Panc1 (cell line): ENCODE measurements around the gene CYTH3. TPM values are rescaled to one million over a fixed set of nuclear protein-coding genes. Genes with fewer than 3 reads are reported as not detected.

Experiments used
- ATAC-seq: fragments of 200-7000 bp; cut with Tn5 transposase; 2 replicates; pipeline ENCODE4 v1.9.1; 2020; ENCODE audit warnings: mild to moderate bottlenecking, moderate library complexity
- BruUV-seq: library from RNA; stranded (reverse); fragments of 400-500 nt; replicated peaks from 2 replicates; lab custom pipeline; 2021; lab: Mats Ljungman, UMichigan
- CTCF ChIA-PET: fragments of 300-600 bp; sonication (Branson Sonifier 250); formaldehyde crosslinking; loops from one replicate; lab custom pipeline; 2022; ENCODE audit warnings: antibody characterized with exemption; lab: Charles Lee
- POLR2A ChIA-PET: fragments of 300-600 bp; sonication (Branson Sonifier 250); formaldehyde crosslinking; loops from one replicate; lab custom pipeline; 2022; ENCODE audit warnings: antibody characterized with exemption; lab: Charles Lee
- DNase-seq: peaks from one replicate; pipeline ENCODE4 v3.0.0-alpha.2; 2010; ENCODE audit warnings: low read depth, low spot score
- H3K27ac ChIP-seq: 2 replicates; pipeline ENCODE4 v1.5.1; 2011; ENCODE audit warnings: mild to moderate bottlenecking, low read length, inconsistent platforms
- H3K27me3 ChIP-seq: fragments of 200-500 bp; sonication (Bioruptor generic); 2 replicates; pipeline ENCODE4 v1.6.0; 2014; ENCODE audit warnings: low read length, inconsistent platforms; ENCODE audit not compliant: control insufficient read depth, insufficient read depth
- H3K36me3 ChIP-seq: fragments of 200-500 bp; sonication (Bioruptor generic); 2 replicates; pipeline ENCODE4 v1.5.1; 2014; ENCODE audit warnings: inconsistent platforms, mild to moderate bottlenecking, low read length, moderate library complexity; ENCODE audit not compliant: control insufficient read depth, insufficient read depth
- H3K4me1 ChIP-seq: 2 replicates; pipeline ENCODE4 v1.5.1; 2011; ENCODE audit warnings: inconsistent platforms, mild to moderate bottlenecking, low read length, moderate library complexity; ENCODE audit not compliant: control insufficient read depth, insufficient read depth
- H3K4me3 ChIP-seq, 2 experiments: 2 replicates each; pipeline ENCODE4 v1.5.1; 2011 to 2012; ENCODE audit warnings: low read depth in 2 of 2, low read length in 2 of 2, mild to moderate bottlenecking in 2 of 2, inconsistent platforms in 1 of 2, moderate library complexity in 1 of 2
- H3K9me3 ChIP-seq: fragments of 200-500 bp; sonication (Bioruptor generic); 2 replicates; pipeline ENCODE4 v1.5.1; 2014; ENCODE audit warnings: low read depth, mild to moderate bottlenecking, inconsistent platforms, low read length, moderate library complexity; ENCODE audit not compliant: control insufficient read depth, insufficient read depth
- CTCF ChIP-seq: fragments of 450-650 bp; IDR thresholded peaks from 2 replicates; pipeline ENCODE4 v1.5.1; 2017; ENCODE audit warnings: mild to moderate bottlenecking
- POLR2AphosphoS5 ChIP-seq: IDR thresholded peaks from 2 replicates; pipeline ENCODE4 v1.6.1; 2012; ENCODE audit warnings: mild to moderate bottlenecking, low read depth, low read length, moderate library complexity
- REST ChIP-seq, 2 experiments: IDR thresholded peaks; 2 replicates each; pipeline ENCODE4 v1.6.1; 2011 to 2012; ENCODE audit warnings: low read depth in 2 of 2, control low read depth in 1 of 2, low read length in 1 of 2, mild to moderate bottlenecking in 1 of 2, moderate library complexity in 1 of 2; ENCODE audit not compliant: insufficient read depth in 1 of 2
- SIN3A ChIP-seq: IDR thresholded peaks from 2 replicates; pipeline ENCODE4 v1.6.1; 2012; ENCODE audit warnings: low read depth, mild to moderate bottlenecking, low read length, moderate library complexity, borderline replicate concordance; ENCODE audit not compliant: insufficient read depth
- TCF7L2 ChIP-seq: IDR thresholded peaks from 2 replicates; pipeline ENCODE4 v1.6.1; 2011; ENCODE audit warnings: mild to moderate bottlenecking, low read depth, low read length, inconsistent platforms
- in situ Hi-C: cut with HindIII; loops from 2 replicates; pipeline ENCODE4 v1.10.0; 2016; ENCODE audit warnings: low sequenced_read_pairs, low pct_unique_long_range_greater_than_20kb
- intact Hi-C: fragments of 100-400 bp; cut with micrococcal nuclease; formaldehyde crosslinking; loops from one replicate; pipeline ENCODE4 v1.10.0; 2022; ENCODE audit not compliant: unreplicated experiment
- total RNA-seq: library from RNA; stranded (reverse); gene quantifications from one replicate; pipeline ENCODE4 v1.2.1, GENCODE V29; 2021; ENCODE audit not compliant: unreplicated experiment

Gene CYTH3
- total RNA-seq, 1 experiment from 2014 or later: 35.5 TPM

GRCh38 chr7:6175645-6176044 is 96.8 kb downstream of the CYTH3 start:
- H3K27me3 ChIP-seq: no peaks in the 10 kb centered on the region
- ATAC-seq (no peak), DNase-seq (no peak)
- no peak overlapping the region for H3K27ac ChIP-seq
- no peaks in the 10 kb centered on the region; the same call in 1 of the 2 replicates for H3K36me3 ChIP-seq
- intact Hi-C loops (no loop called here), in situ Hi-C loops (no loop called here)
- H3K4me3 ChIP-seq: no peak overlapping the region
- ChIA-PET CTCF (interaction anchor here (0.7 kb wide), 1 partner anchor 350 kb away, joined by 4 read pairs; no protein-coding TSS in a partner anchor), POLR2A (no interaction called here)
- BruUV-seq: no TSS peak
- H3K9me3 ChIP-seq: no peaks in the 10 kb centered on the region
- H3K4me1 ChIP-seq: no peaks in the 10 kb centered on the region; the same call in 1 of the 2 replicates
- TF ChIP-seq REST (IDR thresholded peaks at IDR 0.05; ENCODE audit: insufficient read depth in 1 of 2, low read depth in 2 of 2, low read length in 1 of 2) (no peak), POLR2AphosphoS5 (no peak), SIN3A (no peak), CTCF (no peak), TCF7L2 (no peak)

GRCh38 chr7:6172910-6173295 is 99.5 kb downstream of the CYTH3 start:
- Histone ChIP-seq H3K9me3 (no peaks in the 10 kb centered on the region), H3K4me1 (no peaks in the 10 kb centered on the region), H3K4me3 (no peak overlapping the region), H3K27ac (no peak overlapping the region), H3K36me3 (no peaks in the 10 kb centered on the region; the same call in 1 of the 2 replicates), H3K27me3 (no peaks in the 10 kb centered on the region)
- ATAC-seq (no peak), DNase-seq (no peak)
- in situ Hi-C loops: no loop called here
- ChIA-PET CTCF (no interaction called here), POLR2A (no interaction called here)
- intact Hi-C loops: no loop called here
- BruUV-seq: no TSS peak
- TF ChIP-seq SIN3A (no peak), REST (IDR thresholded peaks at IDR 0.05; ENCODE audit: insufficient read depth in 1 of 2, low read depth in 2 of 2, low read length in 1 of 2) (no peak), POLR2AphosphoS5 (no peak), CTCF (no peak), TCF7L2 (no peak)
